ENCODE measurements around the gene MLXIP. TPM values are rescaled to one million over a fixed set of nuclear protein-coding genes. Genes with fewer than 3 reads are reported as not detected.

MLXIP gene
- total and polyA plus RNA-seq, 4 donors, result 29.1 to 58.8 (median 38.8) TPM

GRCh38 chr12:122080149-122081082 is 1.9 kb downstream of the MLXIP start:
- peak overlapping the region; percentile 72 to 81 for H3K9ac ChIP-seq (ENCODE audit: insufficient read depth in 1 of 2, low read length in 2 of 2)
- peak; percentile 75 to 90 (median 87) for DNase-seq
- peak overlapping the region; percentile 87 for H3K4me3 ChIP-seq
- H3K9me3 ChIP-seq (ENCODE audit: control insufficient read depth in 4 of 4, insufficient read depth in 3 of 4, low read length in 3 of 4), result no peaks in the 10 kb centered on the region
- no peak for TF ChIP-seq CTCF (IDR thresholded peaks at IDR 0.05; ENCODE audit: control extremely low read depth, extremely low read depth)
- WGBS, 2 donors, result 8 to 9% methylated on average over 18 of the region's 18 CpGs
- peak overlapping the region; percentile 68 to 95 for H3K27ac ChIP-seq (ENCODE audit: low read depth in 1 of 2, low read length in 1 of 2)
- H3K4me1 ChIP-seq (ENCODE audit: control insufficient read depth in 5 of 5, insufficient read depth in 5 of 5, low read length in 5 of 5), result peaks cover 15 to 48% (median 21%) of the 10 kb centered on the region in 5 donors
- H3K36me3 ChIP-seq (ENCODE audit: control insufficient read depth in 4 of 4, insufficient read depth in 4 of 4, low read length in 4 of 4), result peaks cover 0 to 22% (median 12%) of the 10 kb centered on the region in 4 donors
- peak; percentile 58 for ATAC-seq (ENCODE audit: insufficient read depth, low FRiP score)
- H3K27me3 ChIP-seq (ENCODE audit: control insufficient read depth in 3 of 3, insufficient read depth in 3 of 3, low read length in 2 of 3), result no peaks in the 10 kb centered on the region

- Histone ChIP-seq H3K4me1 (ENCODE audit: control insufficient read depth in 5 of 5, insufficient read depth in 5 of 5, low read length in 5 of 5) (peaks cover 15 to 56% (median 21%) of the 10 kb centered on the region in 5 donors), H3K27ac (ENCODE audit: low read depth in 1 of 2, low read length in 1 of 2) (peak overlapping the region; percentile 68 to 92), H3K4me3 (peak overlapping the region; percentile 22), H3K27me3 (ENCODE audit: control insufficient read depth in 3 of 3, insufficient read depth in 3 of 3, low read length in 2 of 3) (no peaks in the 10 kb centered on the region), H3K9ac (ENCODE audit: insufficient read depth in 1 of 2, low read length in 2 of 2) (peak overlapping the region in 1 of 2 donors; percentile 65), H3K9me3 (ENCODE audit: control insufficient read depth in 4 of 4, insufficient read depth in 3 of 4, low read length in 3 of 4) (no peaks in the 10 kb centered on the region), H3K36me3 (ENCODE audit: control insufficient read depth in 4 of 4, insufficient read depth in 4 of 4, low read length in 4 of 4) (peaks cover 0 to 28% (median 19%) of the 10 kb centered on the region in 4 donors)
- 50 to 51% methylated on average over 9 of the region's 9 CpGs for WGBS, 2 donors
- TF ChIP-seq CTCF (IDR thresholded peaks at IDR 0.05; ENCODE audit: control extremely low read depth, extremely low read depth), result no peak
- peak; percentile 57 to 92 (median 89) for DNase-seq
- ATAC-seq (ENCODE audit: insufficient read depth, low FRiP score), result no peak
Measured at GRCh38 chr12:122081083-122081696, 2.6 kb downstream of the MLXIP start.

- ATAC-seq (ENCODE audit: insufficient read depth, low FRiP score) (peak; percentile 10), DNase-seq (peak; percentile 91 to 99 (median 97))
- 3 to 8% methylated on average over 7 of the region's 7 CpGs for WGBS, 2 donors
- H3K4me3 ChIP-seq, result no peak overlapping the region
- peaks cover 15 to 62% (median 22%) of the 10 kb centered on the region in 5 donors for H3K4me1 ChIP-seq (ENCODE audit: control insufficient read depth in 5 of 5, insufficient read depth in 5 of 5, low read length in 5 of 5)
- H3K36me3 ChIP-seq (ENCODE audit: control insufficient read depth in 4 of 4, insufficient read depth in 4 of 4, low read length in 4 of 4), result peaks cover 0 to 28% (median 20%) of the 10 kb centered on the region in 4 donors
- H3K9ac ChIP-seq (ENCODE audit: insufficient read depth in 1 of 2, low read length in 2 of 2), result peak overlapping the region in 1 of 2 donors; percentile 57
- TF ChIP-seq CTCF (IDR thresholded peaks at IDR 0.05; ENCODE audit: control extremely low read depth, extremely low read depth), result no peak
- peak overlapping the region; percentile 68 to 92 for H3K27ac ChIP-seq (ENCODE audit: low read depth in 1 of 2, low read length in 1 of 2)
- no peaks in the 10 kb centered on the region for H3K27me3 ChIP-seq (ENCODE audit: control insufficient read depth in 3 of 3, insufficient read depth in 3 of 3, low read length in 2 of 3)
- no peaks in the 10 kb centered on the region for H3K9me3 ChIP-seq (ENCODE audit: control insufficient read depth in 4 of 4, insufficient read depth in 3 of 4, low read length in 3 of 4)
Measured at GRCh38 chr12:122081697-122082221, 3.2 kb downstream of the MLXIP start.

All from lung (tissue), 12 donors.